ENCODE data around the gene PFKP.
A peak's percentile ranks its signal among the peaks of the same experiment; 100 is the strongest.
"Not testable (repeated sequence)": the region's sequence is repeated elsewhere in the genome, so short reads cannot be mapped to it uniquely, and the experiment has no call there.

PFKP gene

DNA sequence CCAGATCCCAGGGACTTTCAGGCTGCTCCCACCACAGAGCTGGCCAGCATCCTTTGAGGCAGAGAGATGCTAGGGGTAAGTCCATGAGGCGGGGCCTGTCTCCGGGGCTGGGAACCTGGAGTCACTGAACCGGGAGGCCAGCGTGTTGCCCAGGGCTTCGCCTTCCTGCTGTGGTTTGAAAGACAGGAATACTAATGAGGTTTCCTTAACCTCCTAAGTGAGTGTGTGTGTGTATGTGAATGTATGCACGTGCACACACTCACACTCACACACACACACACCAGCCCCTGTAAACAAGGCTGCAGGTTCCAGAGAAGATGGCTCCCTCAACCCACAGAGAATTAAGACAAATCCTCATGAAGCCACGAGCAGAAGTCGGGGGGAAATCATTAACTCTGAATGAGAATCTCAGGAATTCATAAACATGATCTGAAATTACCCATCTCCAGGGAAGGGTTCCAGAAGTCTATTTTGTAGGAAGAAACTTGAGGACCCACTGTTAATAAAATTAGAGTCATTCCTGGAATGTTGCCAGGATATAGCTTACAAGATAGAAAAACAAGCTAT is 20.3 kb upstream of the PFKP start:
- DNase-seq (ENCODE audit: low read depth) = no peak

DNA sequence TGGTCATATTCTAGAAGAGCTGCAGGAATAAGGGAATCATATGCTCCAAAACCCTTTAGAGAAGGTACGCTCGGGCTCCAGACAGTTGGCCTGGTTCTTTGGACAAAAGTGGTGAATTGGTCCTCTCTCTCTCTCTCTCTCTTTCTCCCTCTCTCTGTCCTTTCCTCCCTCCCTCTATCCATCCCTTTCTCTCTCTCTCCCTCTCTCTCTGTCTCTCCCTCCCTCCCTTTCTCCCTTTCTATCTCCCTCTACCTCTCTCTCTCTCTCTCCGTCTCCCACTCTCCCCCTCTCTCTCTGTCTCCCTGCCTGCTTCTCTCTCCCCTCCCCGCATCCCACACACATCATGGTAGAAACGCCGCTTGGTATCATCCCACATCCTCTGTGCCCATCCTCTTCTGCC is 19.8 kb upstream of the PFKP start:
- no peak for DNase-seq (ENCODE audit: low read depth)

DNA sequence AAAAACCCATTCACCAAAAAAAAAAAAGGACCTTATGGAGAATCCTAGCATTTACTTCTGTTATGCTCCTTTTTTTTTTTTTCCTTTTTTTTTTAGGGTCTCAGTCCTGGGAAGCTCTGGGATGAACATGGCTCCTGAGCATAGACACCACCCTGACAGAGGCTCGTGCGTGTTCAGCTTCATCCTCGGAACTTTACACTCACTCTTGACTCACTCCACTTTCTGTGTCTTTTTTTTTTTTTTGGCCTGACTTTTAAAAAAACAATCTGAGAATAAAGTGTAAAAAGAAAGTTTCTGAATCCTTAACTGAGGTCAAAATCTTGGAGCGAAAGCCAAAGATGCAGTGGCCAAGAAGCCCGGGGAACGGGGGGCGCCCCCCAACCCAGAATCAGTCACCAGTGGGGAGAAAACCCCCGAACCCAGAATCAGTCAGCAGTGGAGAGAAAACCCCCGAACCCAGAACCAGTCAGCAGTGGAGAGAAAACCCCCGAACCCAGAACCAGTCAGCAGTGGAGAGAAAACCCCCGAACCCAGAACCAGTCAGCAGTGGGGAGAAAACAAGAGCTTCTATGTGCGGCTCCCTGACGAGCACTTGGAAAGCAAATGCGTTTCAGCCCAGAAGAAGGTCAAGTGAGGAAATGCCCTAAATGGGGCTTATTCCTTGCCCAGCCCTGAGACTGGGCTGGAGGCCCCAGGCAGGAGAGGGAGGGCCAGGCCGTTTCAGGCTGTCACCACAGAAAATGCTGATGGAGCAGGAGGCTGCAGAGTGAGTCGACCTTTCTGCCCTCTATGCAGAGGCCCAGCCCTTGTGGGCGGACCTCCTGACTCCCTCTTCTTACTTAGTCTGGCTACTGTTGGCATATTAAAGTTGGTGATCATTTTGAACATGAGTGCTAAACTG is 19.0 kb upstream of the PFKP start:
- peak; percentile 71 for DNase-seq (ENCODE audit: low read depth)

DNA sequence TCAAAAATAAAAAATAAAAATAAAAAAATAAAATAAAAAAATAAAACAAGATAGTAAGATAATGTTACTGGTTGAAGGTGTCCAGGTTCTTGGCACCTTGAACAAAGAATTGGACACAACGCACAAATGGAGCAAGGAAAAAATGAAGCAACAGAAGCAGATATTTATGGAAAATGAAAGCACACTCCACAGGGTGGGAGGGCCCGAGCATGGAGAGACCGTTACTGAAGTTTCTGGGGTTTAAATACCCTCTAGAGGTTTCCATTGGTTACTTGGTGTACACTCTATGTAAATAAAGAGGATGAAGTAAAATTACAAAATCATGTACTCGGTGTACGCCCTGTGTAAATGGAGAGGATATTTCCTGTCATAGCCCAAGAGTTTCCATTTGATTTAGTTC is 15.7 kb upstream of the PFKP start:
- DNase-seq (ENCODE audit: low read depth) = no peak

DNA sequence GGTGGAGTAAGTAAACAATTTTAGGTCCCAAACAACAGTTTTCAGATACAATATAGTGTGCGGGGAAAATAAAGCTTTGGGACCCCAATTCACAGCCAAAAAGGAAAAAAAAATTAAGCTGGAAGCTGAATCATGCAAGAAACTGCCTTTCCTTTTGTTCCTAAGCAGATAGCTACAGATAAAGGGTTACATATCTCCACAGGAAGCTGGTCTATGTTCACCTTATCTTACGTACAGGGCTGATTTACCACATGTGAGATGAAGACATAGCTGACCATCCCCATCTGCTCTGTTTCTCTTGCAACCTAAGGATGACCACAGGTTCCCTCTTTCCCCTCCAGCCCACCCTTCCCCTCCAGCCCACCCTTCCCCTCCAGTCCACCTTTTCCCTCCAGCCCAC is 14.2 kb upstream of the PFKP start:
- DNase-seq (ENCODE audit: low read depth) = no peak

DNA sequence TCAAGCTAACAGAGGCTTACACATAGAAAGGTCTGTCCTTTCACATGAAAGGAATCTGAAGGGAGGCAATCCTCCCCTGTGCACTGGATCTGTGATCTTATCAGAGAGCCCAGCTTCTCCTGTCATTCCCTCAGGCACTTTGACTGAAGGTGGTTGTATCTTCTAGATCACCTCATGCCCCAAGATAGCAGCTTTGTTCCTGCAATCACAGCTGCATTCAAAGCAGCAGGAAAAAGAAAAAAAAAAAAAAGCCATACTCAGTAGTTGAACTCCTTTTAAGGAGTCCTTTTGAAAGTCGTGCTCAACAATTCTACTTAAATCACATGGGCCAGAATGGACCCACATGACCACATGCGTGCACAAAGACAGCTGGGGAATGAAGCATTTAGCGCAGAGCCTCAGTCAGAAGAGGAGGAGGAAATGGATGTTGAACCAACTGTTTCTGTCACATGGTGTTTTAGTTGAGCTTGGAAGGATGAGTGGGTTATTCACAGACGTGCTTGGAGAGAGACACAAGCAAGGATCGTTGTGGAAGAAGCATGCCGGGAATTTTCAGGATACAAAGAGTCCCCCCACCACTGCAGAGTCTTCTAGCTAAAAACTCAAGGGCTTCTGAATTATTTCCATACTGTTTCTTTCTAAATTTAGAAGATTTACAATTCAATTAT is 13.0 kb upstream of the PFKP start:
- DNase-seq (ENCODE audit: low read depth) = no peak

DNA sequence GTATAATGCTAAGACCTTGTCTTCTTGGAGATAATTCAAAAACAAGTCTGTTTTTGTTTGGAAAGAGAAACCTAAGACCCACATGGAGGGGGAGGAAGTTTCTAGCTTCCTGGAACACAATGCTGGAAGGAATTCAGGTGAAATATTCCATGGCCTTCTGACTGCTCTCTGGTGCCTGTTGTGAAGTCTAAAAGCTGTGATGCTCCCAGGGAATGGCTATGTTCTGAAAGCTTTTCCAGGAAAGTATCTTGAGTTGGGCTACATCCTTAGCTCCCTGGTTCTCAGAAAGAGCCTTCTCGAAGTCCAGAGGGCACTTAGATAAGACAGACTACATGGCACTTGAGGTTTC is 12.5 kb upstream of the PFKP start:
- no peak for DNase-seq (ENCODE audit: low read depth)

DNA sequence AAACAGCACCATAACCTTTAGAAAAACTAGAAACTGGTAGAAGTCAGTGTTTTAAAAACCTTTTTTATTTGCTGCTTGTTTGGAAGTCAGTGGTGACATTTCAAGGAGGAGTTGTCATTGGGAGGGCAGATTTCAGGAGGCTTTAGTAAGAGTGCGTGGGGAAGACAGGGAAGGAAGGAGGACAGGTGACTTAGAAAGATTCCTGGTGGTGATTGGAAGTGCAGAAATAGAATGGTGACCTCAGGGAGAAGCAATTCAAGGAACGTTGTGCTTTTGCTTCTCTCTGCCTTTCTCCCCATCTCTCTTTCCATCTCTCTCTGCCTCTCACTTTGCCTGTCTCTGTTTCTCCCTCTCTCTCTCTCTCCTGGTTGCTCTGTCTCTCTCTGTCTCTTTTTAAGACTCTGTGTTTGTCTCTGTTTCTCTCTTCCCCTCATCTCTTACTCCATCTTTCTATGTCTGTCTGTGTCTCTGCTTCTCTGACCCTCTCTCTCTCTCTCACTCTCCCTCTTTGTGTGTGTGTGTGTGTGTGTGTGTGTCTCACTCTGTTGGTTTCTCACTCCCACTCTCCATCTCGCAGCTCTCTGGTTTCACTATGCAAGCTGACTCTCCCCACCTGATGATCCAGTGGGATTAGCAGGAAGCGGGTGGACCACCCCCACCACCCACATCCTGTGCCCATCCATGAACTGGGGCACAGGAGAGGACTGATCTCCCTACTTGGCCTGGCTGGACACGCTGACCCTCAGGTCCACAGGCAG is 10.9 kb upstream of the PFKP start:
- DNase-seq (ENCODE audit: low read depth) = no peak

DNA sequence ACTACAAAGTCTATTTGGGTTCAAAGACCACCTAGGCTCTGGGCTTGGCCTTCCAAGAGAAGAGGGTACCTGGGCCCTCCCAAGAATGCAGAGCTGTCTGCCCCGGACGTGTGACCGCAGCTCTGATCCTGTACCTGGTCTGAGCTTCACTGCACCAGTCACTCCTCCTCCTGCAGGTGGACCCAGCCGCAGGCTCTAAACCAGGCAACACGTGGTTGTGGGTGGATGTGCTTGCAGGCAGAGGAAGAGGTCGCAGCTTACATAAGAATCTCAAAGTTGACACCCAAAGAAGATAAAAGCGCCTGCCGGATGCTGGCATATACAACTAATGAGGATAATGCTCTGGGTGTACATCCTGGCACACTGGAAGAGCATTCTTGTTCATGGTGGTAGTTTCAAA is 9.4 kb upstream of the PFKP start:
- DNase-seq (ENCODE audit: low read depth) = no peak

DNA sequence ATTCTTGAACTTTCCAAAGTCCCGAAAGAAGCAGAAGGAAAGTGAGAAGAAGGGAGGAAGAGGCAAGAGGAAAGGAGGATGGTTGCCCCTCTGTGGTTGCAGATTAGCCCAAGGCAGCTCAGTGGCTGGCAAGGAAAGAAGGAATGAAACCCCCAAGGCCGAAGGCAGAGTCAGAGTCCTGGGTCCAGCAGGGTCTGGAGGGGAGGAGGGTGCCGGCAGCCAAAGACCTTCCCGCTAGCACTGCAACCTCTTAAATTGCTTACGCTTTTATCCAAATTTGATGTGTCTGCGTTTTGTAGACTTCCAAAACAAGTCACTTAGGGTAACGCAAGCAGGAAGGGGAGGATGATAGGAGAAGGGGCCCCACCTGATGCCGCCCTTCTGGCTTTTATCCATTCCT is 7.4 kb upstream of the PFKP start:
- DNase-seq (ENCODE audit: low read depth) = no peak

DNA sequence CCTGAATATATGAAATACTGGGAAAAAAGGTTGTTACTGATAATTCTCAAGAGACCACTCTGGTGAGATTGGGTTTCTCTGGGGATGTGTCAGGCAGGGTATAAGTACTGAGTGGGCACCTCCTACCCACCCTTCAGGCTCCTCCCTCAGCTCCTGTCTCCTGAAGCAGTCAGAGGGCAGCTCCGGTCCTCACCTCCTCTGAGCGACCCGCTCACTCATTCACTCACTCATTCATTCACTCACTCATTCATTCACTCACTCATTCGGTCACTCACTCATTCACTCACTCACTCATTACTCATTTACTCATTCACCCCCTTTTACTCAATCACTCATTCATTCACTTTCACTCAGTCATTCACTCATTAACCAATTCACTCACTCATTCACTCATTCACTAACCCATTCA is 6.9 kb upstream of the PFKP start:
- no peak for DNase-seq (ENCODE audit: low read depth)

DNA sequence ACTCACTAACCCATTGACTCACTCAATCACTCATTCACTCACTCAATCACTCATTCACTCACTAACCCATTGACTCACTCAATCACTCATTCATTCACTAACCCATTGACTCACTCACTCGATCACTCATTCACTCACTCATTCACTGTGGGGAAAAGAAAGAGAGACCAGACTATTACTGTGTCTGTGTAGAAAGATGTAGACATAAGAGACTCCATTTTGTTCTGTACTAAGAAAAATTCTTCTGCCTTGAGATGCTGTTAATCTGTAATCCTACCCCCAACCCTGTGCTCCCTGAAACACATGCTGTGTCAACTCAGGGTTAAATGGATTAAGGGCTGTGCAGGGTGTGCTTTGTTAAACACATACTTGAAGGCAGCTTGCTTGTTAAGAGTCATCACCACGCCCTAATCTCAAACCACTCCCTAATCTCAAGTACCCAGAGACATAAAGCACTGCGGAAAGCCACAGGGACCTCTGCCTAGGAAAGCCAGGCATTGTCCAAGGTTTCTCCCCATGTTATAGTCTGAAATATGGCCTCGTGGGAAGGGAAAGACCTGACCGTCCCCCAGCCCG is 5.9 kb upstream of the PFKP start:
- DNase-seq (ENCODE audit: low read depth) = not testable (repeated sequence)

DNA sequence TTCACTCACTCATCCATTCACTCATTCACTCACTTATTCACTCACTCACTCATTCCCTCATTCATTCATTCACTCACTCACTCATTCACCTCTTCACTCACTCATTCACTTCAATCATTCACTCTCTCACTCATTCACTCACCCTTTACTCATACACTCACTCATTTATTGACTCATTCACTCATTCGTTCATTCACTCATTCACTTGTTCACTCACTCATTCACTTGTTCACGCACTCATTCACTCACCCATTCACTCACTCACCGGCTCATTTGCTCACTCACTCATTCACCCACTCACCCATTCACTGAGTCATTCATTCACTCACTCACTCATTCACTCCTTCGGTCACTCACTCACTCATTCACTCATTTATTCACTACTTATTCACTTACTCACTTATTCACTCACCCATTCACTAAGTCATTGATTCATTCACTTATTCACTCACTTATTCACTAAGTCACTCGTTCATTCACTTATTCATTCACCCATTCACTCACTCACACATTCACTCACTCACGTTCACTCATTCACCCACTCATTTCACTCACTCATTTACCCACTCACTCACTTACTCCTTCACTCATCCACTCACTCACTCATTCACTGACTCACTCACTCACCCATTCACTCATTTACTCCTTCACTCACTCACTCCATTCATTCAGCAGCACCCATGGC is 4.7 kb upstream of the PFKP start:
- DNase-seq (ENCODE audit: low read depth) = no peak

DNA sequence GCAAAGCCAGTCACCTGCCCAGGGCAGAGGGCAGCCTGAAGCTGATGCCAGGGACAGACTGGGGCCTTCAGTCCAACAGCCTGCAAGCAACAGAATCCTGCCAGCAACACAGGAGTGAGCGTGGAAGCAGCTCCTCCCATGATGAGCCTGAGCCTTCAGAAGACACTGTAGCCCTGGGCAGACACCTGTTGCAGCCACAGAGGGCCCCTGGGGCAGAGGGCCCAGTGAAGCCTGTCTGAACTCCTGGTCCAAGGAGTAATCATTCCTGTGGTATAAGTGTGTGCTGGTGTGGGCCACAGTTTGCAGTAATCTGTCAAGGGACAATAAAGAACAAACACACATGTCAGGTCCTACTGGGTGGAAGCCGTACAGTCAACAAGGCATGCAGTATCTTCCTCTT is 2.9 kb upstream of the PFKP start:
- DNase-seq (ENCODE audit: low read depth) = no peak

DNA sequence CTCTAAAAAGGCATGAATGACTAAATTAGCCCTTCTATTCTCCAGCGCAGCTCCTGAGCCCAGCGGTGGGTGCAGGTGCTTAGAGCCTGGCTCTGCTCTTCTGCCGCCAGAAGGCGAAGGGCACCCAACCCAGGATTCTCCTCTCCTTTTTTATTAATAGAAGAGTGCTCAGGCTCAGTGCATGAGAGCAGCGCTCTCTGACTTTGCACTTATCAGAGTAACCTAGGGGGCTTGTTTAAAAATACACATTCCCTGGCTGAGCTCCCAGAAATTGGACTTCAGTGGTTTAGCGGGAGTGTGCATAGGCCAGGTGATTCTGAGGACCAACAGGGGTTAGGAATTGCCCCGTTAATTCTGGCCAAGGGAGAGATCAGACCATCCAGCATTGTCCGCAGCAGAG is 1.7 kb upstream of the PFKP start:
- no peak for DNase-seq (ENCODE audit: low read depth)

DNA sequence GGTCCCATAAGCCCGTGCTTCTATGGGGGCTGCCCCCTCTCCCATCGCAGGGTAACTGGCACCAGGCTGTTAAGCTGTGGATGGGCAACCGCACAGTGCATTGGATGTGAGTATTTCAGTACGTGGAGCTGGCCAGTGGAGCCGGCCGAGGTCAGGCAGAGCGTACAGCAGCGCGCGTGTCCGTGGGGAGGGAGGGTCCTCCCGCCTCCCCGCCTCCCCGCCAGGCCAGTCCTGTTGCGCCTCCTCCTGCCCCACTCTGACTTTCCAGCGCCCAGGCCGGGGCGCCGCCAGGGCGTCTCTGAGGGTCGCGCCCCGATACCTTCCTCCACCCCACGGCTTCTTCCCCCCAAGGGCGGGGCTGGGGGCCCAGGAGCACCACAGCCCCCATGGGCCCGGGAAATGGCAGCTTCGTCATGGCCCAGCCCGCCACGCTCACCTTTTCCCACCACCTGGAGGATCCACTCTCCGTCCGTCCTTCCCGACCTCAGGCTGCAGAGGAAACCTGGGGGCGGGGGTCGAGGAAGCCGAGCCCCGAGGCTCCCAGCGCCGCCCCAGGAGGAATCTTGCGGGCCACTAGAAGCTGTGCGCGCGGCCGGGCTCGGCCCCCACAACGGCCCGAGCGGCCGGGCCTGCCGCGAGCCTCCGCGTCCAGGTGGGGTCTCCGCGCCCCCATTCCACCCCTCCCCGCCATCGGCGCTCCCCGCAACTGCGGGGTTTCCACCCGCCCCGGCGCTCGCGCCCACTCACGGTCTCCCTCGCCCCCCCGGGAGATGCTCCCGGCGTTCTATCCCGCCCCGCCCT is 831 bp upstream of the PFKP start:
- DNase-seq (ENCODE audit: low read depth) = no peak

DNA sequence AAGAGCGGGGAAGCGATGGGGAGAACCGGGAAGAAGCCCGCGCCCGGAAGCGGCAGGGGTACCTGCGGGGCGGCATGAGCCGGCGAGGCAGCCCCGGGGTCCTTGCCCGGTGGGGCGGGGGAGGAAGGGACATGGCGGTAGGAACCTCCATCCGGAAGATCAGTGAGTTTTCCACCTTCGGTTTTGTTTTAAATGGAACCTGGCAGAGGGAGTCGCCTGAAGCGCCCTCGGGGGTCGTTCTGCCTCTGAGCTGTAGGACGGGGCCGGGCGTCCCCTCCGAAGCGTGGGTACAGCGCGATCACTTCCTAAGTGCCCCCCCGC is 471 bp downstream of the PFKP start:
- DNase-seq (ENCODE audit: low read depth) = no peak

DNA sequence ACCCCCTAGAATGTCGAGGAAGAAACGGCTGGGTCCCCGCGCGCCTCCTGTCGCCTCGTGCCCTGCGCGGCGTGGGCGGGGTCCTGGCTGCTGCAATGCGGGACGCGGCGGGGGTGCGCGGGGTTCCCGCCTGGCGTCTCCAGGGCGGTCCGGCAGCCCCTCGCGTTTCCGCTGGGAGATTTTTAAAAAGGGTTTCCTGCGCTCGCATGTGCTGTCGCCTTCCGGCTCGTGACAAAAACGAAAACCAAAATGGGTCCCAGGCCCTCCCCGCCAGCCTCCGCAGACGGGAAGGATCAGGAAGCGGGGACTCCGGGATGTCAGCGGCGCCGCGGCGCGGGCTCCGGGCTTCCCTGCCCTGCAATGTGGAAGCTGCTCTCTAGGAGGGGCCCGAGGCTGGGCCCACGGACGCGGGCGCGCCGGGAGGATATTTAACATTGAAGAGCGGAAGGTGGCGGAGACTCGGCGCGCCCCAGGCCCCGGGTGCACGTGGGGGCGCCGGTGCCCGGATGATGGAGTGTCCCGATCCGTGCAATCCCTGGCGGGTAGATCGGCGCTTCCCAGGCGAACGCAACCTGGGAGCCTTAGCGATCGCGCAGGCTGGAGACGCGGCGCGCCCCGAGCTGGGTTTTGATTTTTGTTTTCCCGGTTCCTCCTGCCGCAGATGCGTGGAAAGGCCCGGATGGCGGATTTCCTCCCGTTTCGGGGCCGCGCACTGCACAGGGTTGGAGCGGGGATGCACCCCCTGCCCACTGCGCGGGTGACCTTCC is 1.0 kb downstream of the PFKP start:
- peak; percentile 69 for DNase-seq (ENCODE audit: low read depth)

DNA sequence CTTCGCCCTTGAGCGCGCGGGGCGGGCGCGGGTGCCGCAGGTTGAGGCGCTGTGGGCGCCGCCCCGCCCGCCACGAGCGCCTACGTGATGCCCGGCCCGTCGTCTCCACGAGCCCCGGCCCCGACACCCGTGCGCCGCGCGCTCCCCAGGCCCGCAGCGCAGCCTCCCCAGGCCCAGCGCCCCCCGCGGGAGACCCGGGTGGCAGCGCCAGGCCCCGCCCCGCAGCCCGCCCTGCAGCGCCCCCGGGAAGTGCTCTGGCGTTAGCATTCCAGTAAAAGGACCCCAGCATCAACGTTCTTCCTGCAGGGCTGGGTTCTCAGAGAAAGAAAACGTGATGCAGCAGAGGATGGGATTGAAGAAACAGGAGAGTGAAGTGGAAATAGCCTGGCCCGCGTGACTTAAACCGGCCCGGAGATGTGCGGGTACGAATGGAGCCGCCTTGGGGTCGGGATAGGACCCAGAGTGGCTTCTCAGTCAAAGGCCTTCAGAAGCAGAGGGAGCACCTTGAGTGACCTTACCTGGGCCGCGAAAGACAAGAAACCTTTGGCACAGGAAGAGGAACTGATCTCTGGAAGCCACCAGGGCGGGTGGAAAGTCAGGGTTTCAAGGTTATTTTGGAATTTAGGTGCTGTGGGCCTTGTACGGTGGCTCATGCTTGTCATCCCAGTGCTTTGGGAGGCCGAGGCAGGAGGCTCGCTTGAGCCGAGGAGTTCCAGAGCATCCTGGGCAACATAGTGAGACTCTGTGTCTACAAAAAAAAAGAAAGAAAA is 1.8 kb downstream of the PFKP start:
- DNase-seq (ENCODE audit: low read depth) = peak; percentile 46

DNA sequence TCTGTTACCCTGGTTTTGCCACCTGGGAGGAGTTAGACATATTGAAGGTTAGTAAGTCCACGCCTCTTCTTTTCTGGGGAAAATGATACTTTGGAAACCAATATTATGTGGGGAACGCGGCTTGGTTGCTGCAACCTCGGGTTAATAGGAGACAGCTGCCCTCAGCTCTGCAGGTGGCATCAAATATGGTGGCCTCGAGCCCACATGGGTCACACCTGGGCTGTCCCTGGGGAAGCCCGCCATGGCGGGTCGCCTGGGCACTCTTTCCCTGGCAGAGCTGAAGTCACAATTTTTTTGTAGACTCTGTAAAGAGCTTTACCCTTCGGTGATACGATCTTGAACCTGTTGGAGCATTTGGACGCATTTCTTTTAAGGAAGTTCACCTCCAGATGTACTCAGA is 2.5 kb downstream of the PFKP start:
- no peak for DNase-seq (ENCODE audit: low read depth)
